NOMO-1 treated with DMSO at 0.1 percent for 48 hours (cell line): ENCODE data around the gene B3GLCT.
"Not testable (repeated sequence)": the region's sequence is repeated elsewhere in the genome, so short reads cannot be mapped to it uniquely, and the experiment has no call there.

Source experiments
- DNase-seq: peaks from one replicate; lab custom pipeline; 2025; ENCODE audit not compliant: unreplicated experiment; lab: John Stamatoyannopoulos, UW

The B3GLCT gene

GRCh38 chr13:31199849-31200636, at the start of gene B3GLCT:
TSS of gene B3GLCT (plus strand) at chr13:31199975. CDS start at chr13:31200085, 110 bp downstream.
- peak; percentile 87 for DNase-seq

GRCh38 chr13:31150315-31150985, 49.3 kb upstream of the B3GLCT start:
- no peak for DNase-seq

DNA sequence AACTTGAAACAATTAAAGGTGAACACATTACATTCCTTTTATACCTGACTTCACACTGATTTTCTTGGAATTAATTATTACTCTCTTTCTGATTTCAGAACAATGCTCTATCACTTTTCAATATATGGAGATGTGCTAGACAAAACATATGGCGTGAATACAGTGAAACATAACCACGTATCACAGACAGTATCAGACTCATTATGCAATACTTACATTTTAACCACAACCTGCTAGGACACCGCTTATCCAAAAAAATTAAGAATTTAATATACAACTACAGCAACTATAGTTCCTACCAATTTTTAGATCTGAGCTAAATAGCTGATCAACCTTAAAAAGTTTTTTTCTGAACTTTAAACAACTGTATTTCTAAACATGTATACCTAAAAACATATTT, 47.9 kb upstream of the B3GLCT start:
- DNase-seq, result no peak

DNA sequence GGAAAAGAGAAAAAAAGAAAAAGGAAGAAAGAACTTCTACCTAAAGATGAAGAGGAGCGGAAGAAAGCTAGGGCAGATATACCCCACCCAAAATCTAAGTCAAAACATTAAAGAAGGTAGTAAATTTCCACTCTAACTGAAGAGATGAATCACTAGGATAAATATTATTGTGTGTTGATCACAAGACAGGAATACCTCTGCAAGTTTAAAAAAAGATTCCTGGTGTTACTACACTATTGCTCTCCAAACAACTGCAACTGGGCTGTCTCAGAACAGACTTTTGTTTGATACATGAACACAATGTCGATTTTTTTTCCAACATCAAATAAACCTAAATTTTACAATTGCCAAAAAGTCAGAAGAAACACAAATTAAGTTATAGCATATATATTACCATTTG, 44.8 kb upstream of the B3GLCT start:
- DNase-seq, result no peak

DNA sequence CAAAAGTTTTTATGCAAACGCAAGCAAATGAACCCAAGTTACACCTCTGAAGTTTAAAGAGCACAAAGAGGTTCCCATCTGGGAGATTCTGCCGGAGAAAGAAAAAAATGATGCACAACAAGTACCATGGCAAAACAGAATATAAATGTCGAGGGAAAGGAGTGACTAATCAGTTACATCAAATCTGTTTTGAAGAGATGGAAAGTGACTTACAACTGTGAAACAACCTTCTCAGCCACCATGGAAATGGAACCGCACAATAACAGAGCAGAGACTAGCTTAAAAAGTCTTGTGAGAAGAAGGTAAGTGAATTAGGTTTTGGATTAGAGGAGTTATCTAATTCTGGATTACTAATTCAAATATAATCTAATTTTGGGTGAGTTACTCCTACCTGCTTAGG, 40.5 kb upstream of the B3GLCT start:
- no peak for DNase-seq

GRCh38 chr13:31160857-31161556, 38.8 kb upstream of the B3GLCT start:
- DNase-seq, result peak; percentile 85

DNA sequence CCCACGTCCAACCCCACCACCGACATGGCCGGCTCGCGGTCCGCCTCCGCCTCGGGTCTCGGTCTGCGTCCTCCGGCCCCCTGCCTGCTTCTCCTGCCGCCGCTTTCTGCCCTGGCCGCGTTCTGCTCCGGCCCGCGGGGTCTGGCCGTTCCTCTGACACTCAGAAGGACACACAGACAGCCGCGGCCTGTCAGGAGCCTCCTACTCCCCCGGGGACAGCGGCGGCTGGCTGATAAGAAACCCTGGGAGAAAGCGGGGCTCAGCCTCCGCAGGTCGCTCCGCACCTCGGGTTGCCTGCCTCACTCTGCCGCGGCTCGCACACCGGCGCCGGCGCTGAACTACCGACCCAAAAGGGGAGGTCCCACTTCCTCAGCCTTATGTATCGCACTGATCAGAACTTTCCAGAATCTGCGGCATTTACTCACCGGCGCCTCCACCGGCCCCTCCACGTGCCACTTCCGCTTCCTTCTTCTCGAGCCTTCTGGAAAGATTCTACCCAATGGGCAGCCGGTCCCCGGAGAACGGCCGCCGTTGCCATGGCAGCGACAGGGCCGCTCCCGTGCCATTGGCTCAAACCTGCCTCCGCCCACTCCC, 38.1 kb upstream of the B3GLCT start, which contains the start of gene HSPH1:
Gene HSPH1 (minus strand): TSS at position 348 of the 594 bp plus-strand sequence. CDS start 322 bp downstream, at position 26.
- DNase-seq, result peak; percentile 100

DNA sequence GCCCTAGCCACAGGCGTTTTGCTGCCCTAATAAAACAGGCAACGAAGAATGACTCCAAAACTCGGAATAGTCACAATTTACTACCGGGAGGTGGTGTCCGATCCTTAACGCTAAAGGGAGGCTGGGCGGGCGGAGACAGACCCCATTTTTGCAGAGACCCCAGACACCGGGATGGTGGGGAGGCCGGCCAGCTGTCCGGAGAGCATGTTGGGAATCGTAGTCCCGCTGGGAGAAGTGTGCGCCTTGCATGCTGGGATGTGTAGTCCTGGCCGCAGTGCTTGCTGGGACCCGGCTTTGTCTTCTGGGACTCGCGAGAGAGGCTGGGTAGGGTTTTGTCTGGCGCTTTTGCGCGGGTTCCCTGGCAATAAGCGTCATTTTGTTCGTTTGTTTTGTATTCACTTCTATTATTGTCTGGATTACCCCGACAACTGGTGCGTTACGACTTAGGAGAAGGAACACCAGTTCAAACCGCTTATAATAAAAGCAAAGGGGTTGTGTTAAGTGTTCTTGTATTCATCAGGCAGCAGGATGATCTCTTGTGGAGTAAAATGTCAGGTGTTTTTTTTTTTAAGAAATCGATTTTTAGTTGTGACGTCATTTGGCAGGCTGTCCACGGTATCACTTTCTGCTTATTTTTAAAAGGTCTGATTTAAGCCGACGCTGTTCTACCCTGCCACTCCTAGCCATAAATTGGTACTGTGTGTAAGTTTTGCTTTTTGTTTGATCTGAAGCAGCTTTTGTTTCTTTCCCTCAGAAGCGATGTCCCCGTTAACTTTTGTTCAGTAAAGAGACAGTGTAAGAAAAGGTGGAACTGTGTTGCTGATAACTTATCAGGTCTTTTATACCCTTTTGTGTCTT, 37.4 kb upstream of the B3GLCT start:
- DNase-seq, result peak; percentile 99

GRCh38 chr13:31166591-31166990, 33.2 kb upstream of the B3GLCT start:
- no peak for DNase-seq

- no peak for DNase-seq
Measured at GRCh38 chr13:31167490-31167889, 32.3 kb upstream of the B3GLCT start.

DNA sequence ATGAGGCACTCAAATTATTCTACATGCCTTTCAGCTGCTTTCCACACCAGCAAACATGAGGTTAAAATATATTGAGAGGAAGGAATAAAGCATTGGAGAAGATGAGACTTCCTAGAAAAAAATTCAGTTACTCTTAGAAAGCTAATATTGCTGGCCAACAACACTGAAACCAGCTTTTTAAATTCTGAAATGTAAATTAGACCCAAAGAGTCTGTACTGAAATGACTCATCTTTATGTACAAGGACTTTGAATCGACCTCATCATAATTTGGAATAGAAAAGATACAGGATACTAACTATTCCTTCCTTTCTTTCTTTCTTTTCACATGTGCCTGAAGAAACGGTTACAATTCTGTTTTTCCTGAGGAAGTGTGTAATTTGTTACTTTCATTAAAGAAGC, 31.6 kb upstream of the B3GLCT start:
- no peak for DNase-seq

GRCh38 chr13:31168736-31169135, 31.0 kb upstream of the B3GLCT start:
- no peak for DNase-seq

GRCh38 chr13:31172001-31172400, 27.8 kb upstream of the B3GLCT start:
- peak; percentile 21 for DNase-seq

GRCh38 chr13:31172535-31172934, 27.2 kb upstream of the B3GLCT start:
- no peak for DNase-seq

DNA sequence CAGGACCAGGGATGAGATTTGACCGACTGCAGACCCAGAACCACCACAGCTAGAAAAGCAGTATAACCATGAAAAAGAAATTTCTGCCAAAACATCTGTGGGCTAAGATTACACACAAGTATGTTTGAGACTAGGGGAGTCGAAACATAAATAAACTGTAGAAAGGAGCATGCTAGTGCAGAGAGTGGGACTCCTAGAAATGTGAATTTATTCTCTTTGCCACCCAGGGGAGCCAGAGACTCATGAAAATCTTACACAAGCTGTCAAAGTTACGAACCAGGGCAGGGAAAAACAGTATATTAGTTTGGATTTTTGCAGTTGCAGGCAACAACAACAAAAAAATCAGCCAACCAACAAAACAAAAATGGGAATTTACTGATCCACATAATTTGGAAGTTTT, 25.8 kb upstream of the B3GLCT start:
- DNase-seq, result no peak

GRCh38 chr13:31175847-31176532, 23.8 kb upstream of the B3GLCT start:
- DNase-seq, result no peak

GRCh38 chr13:31177813-31178495, 21.8 kb upstream of the B3GLCT start:
- DNase-seq, result not testable (repeated sequence)

GRCh38 chr13:31179241-31179640, 20.5 kb upstream of the B3GLCT start:
- no peak for DNase-seq

GRCh38 chr13:31179754-31180153, 20.0 kb upstream of the B3GLCT start:
- DNase-seq, result peak; percentile 82
